ENCODE results near the gene CYP3A7. TPM values are rescaled to one million over a fixed set of nuclear protein-coding genes. Genes with fewer than 3 reads are reported as not detected.
"Not testable (repeated sequence)": the region's sequence is repeated elsewhere in the genome, so short reads cannot be mapped to it uniquely, and the experiment has no call there.

CYP3A7 gene
- total and polyA plus RNA-seq, 2 donors (not counting 1 experiment from before 2014, with no cell fraction given), result not detected

GRCh38 chr7:99693427-99694200 lies 41.4 kb downstream of the CYP3A7 start:
- H3K4me3 Mint-ChIP-seq, result no peak overlapping the region
- Histone ChIP-seq H2AFZ (ENCODE audit: insufficient read depth, low read depth, low read length, poor library complexity, severe bottlenecking) (no peak overlapping the region), H3K79me2 (ENCODE audit: control insufficient read depth, insufficient read depth, low read length) (no peaks in the 10 kb centered on the region), H3K4me3 (ENCODE audit: control extremely low read depth in 1 of 5, extremely low read depth in 1 of 5, insufficient read depth in 1 of 5, low read depth in 2 of 5, low read length in 4 of 5) (no peak overlapping the region), H4K20me1 (ENCODE audit: control insufficient read depth, insufficient read depth, low read length, poor library complexity, severe bottlenecking) (no peaks in the 10 kb centered on the region), H3K4me1 (ENCODE audit: control insufficient read depth in 2 of 2, insufficient read depth in 2 of 2, low read length in 2 of 2) (no peaks in the 10 kb centered on the region), H3K9ac (ENCODE audit: low read length) (no peak overlapping the region), H3K36me3 (replicated peaks in 1 of 2; ENCODE audit: control extremely low read depth in 1 of 2, control insufficient read depth in 1 of 2, extremely low read depth in 1 of 2, insufficient read depth in 2 of 2, low read length in 1 of 2) (no peaks in the 10 kb centered on the region), H3K27me3 (replicated peaks in 1 of 4; ENCODE audit: control extremely low read depth in 1 of 4, control insufficient read depth in 3 of 4, insufficient read depth in 4 of 4, low read length in 3 of 4) (no peaks in the 10 kb centered on the region), H3K27ac (ENCODE audit: low read length in 2 of 2) (no peak overlapping the region), H3K4me2 (replicated peaks; ENCODE audit: low read depth, low read length, poor library complexity, severe bottlenecking) (no peak overlapping the region), H3K9me3 (ENCODE audit: control extremely low read depth in 1 of 3, control insufficient read depth in 2 of 3, insufficient read depth in 1 of 3, low read length in 2 of 3) (no peaks in the 10 kb centered on the region)
- ChIA-PET CTCF (no interaction called here), POLR2A (no interaction called here)
- no peak overlapping the region for H3K27ac Mint-ChIP-seq
- no peaks in the 10 kb centered on the region for H3K4me1 Mint-ChIP-seq
- no peak for TF ChIP-seq EZH2 (IDR thresholded peaks at IDR 0.05; ENCODE audit: borderline replicate concordance, insufficient read depth, low read depth, low read length, poor library complexity, severe bottlenecking)
- TF ChIP-seq CTCF (IDR thresholded peaks at IDR 0.05), result no peak
- ATAC-seq (ENCODE audit: low read depth) (no peak), DNase-seq (no peak)
- peaks cover 8% of the 10 kb centered on the region for H3K9me3 Mint-ChIP-seq (ENCODE audit: insufficient read depth)
- intact Hi-C loops (cut with micrococcal nuclease), result no loop called here
- H3K27me3 Mint-ChIP-seq, result no peaks in the 10 kb centered on the region
- 68% methylated on average over 7 of the region's 9 CpGs for WGBS (ENCODE audit: insufficient coverage)

GRCh38 chr7:99693100-99693426 lies 41.9 kb downstream of the CYP3A7 start:
- H3K4me3 ChIP-seq (ENCODE audit: control extremely low read depth in 1 of 5, extremely low read depth in 1 of 5, insufficient read depth in 1 of 5, low read depth in 2 of 5, low read length in 4 of 5), result no peak overlapping the region
- no peak overlapping the region for H2AFZ ChIP-seq (ENCODE audit: insufficient read depth, low read depth, low read length, poor library complexity, severe bottlenecking)
- Mint-ChIP-seq H3K4me1 (no peaks in the 10 kb centered on the region), H3K27me3 (no peaks in the 10 kb centered on the region), H3K4me3 (no peak overlapping the region), H3K27ac (no peak overlapping the region), H3K9me3 (ENCODE audit: insufficient read depth) (peaks cover 8% of the 10 kb centered on the region)
- ChIA-PET CTCF (no interaction called here), POLR2A (no interaction called here)
- no peaks in the 10 kb centered on the region for H3K4me1 ChIP-seq (ENCODE audit: control insufficient read depth in 2 of 2, insufficient read depth in 2 of 2, low read length in 2 of 2)
- H3K79me2 ChIP-seq (ENCODE audit: control insufficient read depth, insufficient read depth, low read length), result no peaks in the 10 kb centered on the region
- H3K36me3 ChIP-seq (replicated peaks in 1 of 2; ENCODE audit: control extremely low read depth in 1 of 2, control insufficient read depth in 1 of 2, extremely low read depth in 1 of 2, insufficient read depth in 2 of 2, low read length in 1 of 2), result no peaks in the 10 kb centered on the region
- TF ChIP-seq CTCF (IDR thresholded peaks at IDR 0.05) (no peak), EZH2 (IDR thresholded peaks at IDR 0.05; ENCODE audit: borderline replicate concordance, insufficient read depth, low read depth, low read length, poor library complexity, severe bottlenecking) (no peak)
- ATAC-seq (ENCODE audit: low read depth), result no peak
- no peak for DNase-seq
- WGBS (ENCODE audit: insufficient coverage), result 73% methylated on average over 4 of the region's 5 CpGs
- H3K27ac ChIP-seq (ENCODE audit: low read length in 2 of 2), result no peak overlapping the region
- no peaks in the 10 kb centered on the region for H3K9me3 ChIP-seq (ENCODE audit: control extremely low read depth in 1 of 3, control insufficient read depth in 2 of 3, insufficient read depth in 1 of 3, low read length in 2 of 3)
- no peaks in the 10 kb centered on the region for H4K20me1 ChIP-seq (ENCODE audit: control insufficient read depth, insufficient read depth, low read length, poor library complexity, severe bottlenecking)
- H3K9ac ChIP-seq (ENCODE audit: low read length), result no peak overlapping the region
- no peak overlapping the region for H3K4me2 ChIP-seq (replicated peaks; ENCODE audit: low read depth, low read length, poor library complexity, severe bottlenecking)
- no peaks in the 10 kb centered on the region for H3K27me3 ChIP-seq (replicated peaks in 1 of 4; ENCODE audit: control extremely low read depth in 1 of 4, control insufficient read depth in 3 of 4, insufficient read depth in 4 of 4, low read length in 3 of 4)
- intact Hi-C loops (cut with micrococcal nuclease), result no loop called here

GRCh38 chr7:99692563-99692962 lies 42.4 kb downstream of the CYP3A7 start:
- H3K79me2 ChIP-seq (ENCODE audit: control insufficient read depth, insufficient read depth, low read length); intact Hi-C loops (cut with micrococcal nuclease); H3K27ac ChIP-seq (ENCODE audit: low read length in 2 of 2); H3K4me1 Mint-ChIP-seq; H3K36me3 ChIP-seq (replicated peaks in 1 of 2; ENCODE audit: control extremely low read depth in 1 of 2, control insufficient read depth in 1 of 2, extremely low read depth in 1 of 2, insufficient read depth in 2 of 2, low read length in 1 of 2); H2AFZ ChIP-seq (ENCODE audit: insufficient read depth, low read depth, low read length, poor library complexity, severe bottlenecking); ATAC-seq (ENCODE audit: low read depth); H3K9me3 Mint-ChIP-seq (ENCODE audit: insufficient read depth); H3K27ac Mint-ChIP-seq; POLR2A ChIA-PET; H3K4me1 ChIP-seq (ENCODE audit: control insufficient read depth in 2 of 2, insufficient read depth in 2 of 2, low read length in 2 of 2); CTCF ChIA-PET; DNase-seq; H3K27me3 Mint-ChIP-seq; H3K9ac ChIP-seq (ENCODE audit: low read length); H3K4me3 ChIP-seq (ENCODE audit: control extremely low read depth in 1 of 5, extremely low read depth in 1 of 5, insufficient read depth in 1 of 5, low read depth in 2 of 5, low read length in 4 of 5); H3K9me3 ChIP-seq (ENCODE audit: control extremely low read depth in 1 of 3, control insufficient read depth in 2 of 3, insufficient read depth in 1 of 3, low read length in 2 of 3); H4K20me1 ChIP-seq (ENCODE audit: control insufficient read depth, insufficient read depth, low read length, poor library complexity, severe bottlenecking); H3K27me3 ChIP-seq (replicated peaks in 1 of 4; ENCODE audit: control extremely low read depth in 1 of 4, control insufficient read depth in 3 of 4, insufficient read depth in 4 of 4, low read length in 3 of 4); H3K4me2 ChIP-seq (replicated peaks; ENCODE audit: low read depth, low read length, poor library complexity, severe bottlenecking); H3K4me3 Mint-ChIP-seq: not testable (repeated sequence)
- WGBS (ENCODE audit: insufficient coverage), result no CpG with 5 or more reads among the region's 6 CpGs

Measured in B cell (primary cell).